Esophagus muscularis mucosa (tissue), 4 donors: ENCODE measurements around the gene STATH.

Experiments
- CTCF ChIP-seq, 3 experiments: fragments of 200-600 bp in 2 of 3; fragments of 450-650 bp in 1 of 3; sonication (generic) in 2 of 3; IDR thresholded peaks; one replicate each; pipeline ENCODE4 v1.5.1; 2017 to 2019; ENCODE audit warnings: antibody characterized with exemption in 3 of 3, mild to moderate bottlenecking in 2 of 3, moderate library complexity in 1 of 3
- EP300 ChIP-seq: sonication (generic); formaldehyde crosslinking; IDR thresholded peaks from one replicate; pipeline ENCODE4 v1.6.1; 2017; ENCODE audit warnings: antibody characterized with exemption
- POLR2A ChIP-seq: fragments of 450-650 bp; IDR thresholded peaks from one replicate; pipeline ENCODE4 v1.6.1; 2017; ENCODE audit warnings: antibody characterized with exemption, moderate library complexity, mild to moderate bottlenecking, low read depth
- POLR2AphosphoS5 ChIP-seq, 2 donors: sonication (generic); formaldehyde crosslinking; IDR thresholded peaks; one replicate each; pipeline ENCODE4 v1.6.1; 2017; ENCODE audit warnings: antibody characterized with exemption in 2 of 2

- TF ChIP-seq POLR2A = no peak
- no peak for TF ChIP-seq CTCF (IDR thresholded peaks at IDR 0.05)
- no peak for TF ChIP-seq POLR2AphosphoS5 (IDR thresholded peaks at IDR 0.05)
- no peak for TF ChIP-seq EP300
Measured at GRCh38 chr4:69995526-69996016, at the start of gene STATH.
